NCI-H2029 (cell line): ENCODE measurements around the gene METTL23.
"Not testable (repeated sequence)": the region's sequence is repeated elsewhere in the genome, so short reads cannot be mapped to it uniquely, and the experiment has no call there.

ENCODE experiments used
- DNase-seq: peaks from one replicate; lab custom pipeline; 2025; lab: John Stamatoyannopoulos, UW

METTL23 gene

DNA sequence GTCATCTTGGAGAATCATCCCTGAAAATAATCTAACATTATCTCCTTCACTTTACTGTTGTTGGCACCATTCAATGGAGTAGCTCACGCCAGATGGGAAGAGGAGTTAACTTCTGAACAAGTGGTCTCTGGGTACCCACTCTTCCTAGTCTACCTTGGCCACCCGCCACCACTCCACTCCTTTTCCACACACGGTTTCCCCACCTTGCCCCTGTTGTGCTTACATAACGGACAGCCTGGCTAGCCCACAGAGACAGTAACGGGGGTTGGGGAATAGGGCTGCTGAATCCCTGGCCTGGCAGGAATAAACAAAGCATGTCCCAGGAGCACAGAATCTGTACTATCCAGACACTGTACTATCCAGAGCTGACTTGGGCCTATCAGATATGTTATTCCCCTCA, 12.3 kb upstream of the METTL23 start:
- no peak for DNase-seq

GRCh38 chr17:76714822-76715495, 11.7 kb upstream of the METTL23 start:
- DNase-seq = no peak

GRCh38 chr17:76715496-76715830, 11.2 kb upstream of the METTL23 start:
- DNase-seq = no peak

DNA sequence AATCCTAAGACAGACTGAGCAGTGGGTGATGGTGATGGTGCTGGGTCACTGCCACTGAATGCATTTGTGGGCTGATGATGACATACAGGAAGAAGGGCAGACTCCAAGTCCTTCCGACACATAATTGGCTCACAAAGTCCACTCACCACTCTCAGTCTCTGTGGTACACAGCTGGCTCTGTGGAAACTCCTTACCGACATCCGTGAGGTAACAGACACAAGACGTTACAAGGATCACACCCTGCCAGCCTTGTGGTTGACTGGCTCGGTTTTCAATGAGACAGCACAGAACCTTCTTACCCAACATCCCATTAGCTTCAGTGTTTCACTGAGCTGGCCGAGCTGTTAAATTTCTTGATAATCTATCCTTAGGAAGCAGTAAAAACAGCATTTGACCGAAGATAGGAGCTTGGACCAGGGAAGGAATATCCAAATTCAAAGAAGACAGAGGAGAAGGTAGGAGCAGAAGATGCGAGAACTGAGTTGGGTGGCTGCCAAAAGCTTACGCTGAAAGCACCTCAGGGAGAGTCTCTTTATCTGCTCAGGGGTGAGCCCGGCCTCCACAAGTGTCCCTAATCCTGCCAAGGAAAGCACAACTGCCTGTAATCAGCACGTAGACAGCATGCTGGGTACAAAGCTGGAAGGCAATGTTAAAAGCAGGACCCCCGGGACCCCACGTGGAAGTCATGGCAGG, 10.3 kb upstream of the METTL23 start:
- no peak for DNase-seq

DNA sequence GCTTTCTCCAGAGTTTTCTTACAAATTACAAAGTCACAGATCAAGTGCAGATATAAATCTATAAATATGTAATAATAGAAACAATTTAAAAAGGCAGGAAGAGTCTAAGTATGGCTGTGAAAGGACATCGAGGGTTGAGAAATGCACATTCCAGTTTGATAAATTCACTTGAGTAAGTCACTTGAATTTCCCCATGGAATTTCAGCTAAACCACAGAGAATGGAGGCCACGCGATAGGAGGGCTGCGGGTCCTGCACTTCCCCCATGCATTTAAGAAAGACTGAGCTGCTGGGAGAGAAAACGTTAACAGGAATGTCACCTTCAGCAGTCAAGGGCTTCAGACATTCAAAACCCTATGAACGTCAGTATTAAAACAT, 9.8 kb upstream of the METTL23 start:
- DNase-seq = no peak

DNA sequence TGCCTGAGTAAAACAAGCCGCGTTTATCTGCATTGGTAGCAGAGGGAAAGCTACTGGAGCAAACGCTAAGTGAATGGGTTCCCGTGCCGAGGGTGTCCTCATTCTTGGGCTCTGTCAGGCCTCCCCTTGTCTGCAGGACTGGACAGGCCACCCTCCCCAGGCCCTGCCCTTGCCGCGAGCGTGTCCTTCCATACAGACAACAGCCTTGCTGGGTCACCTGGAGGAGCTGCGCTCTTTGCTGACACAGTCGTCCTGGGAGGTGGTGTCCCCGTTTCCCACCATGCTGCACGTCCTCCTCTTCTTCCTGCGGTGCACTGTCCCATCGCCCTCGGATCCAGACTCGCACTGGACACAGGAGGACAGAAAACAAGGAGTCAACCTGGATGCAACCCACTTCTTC, 8.1 kb upstream of the METTL23 start:
- no peak for DNase-seq

- no peak for DNase-seq
These were observed 6.4 kb upstream of the METTL23 start for GRCh38 chr17:76720211-76720610.

DNA sequence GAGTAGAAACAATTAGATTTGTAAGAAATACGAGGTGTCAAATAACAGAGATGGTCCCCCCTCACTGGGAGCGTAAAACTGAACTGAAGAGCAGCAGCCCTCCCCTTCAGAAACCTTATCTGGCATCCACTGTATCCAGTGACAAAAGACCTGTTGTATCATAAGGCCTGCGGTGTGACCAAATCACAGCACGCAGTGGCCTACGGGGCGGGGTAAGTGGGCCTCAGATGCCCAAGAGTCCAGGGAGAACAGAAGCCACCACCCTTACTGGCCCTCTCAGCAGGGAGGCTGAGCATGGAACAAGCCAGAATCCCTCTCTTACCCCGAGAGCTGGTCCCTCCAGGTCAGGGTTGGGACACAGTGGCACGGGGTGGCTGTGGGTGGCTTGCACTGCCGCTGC, 5.7 kb upstream of the METTL23 start:
- DNase-seq = no peak

DNA sequence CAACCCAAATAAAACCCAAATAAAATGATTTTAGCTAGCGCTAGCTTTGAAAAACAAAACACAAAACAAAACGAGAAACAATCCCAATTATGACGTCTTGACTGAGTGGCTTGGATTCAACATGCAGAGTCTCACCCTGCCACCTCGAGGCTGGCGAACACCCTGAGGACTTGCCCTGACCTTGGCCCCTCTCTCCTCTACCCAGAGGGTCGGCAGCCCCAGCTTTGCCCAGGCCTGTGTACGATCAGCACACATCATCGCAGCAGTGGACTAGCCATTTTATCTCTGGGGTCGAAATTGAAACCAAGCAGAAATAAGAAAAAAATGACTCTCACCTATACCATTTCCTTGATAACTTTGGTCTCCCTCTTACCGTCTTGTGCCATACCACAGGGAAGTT, 5.2 kb upstream of the METTL23 start:
- DNase-seq = no peak

DNA sequence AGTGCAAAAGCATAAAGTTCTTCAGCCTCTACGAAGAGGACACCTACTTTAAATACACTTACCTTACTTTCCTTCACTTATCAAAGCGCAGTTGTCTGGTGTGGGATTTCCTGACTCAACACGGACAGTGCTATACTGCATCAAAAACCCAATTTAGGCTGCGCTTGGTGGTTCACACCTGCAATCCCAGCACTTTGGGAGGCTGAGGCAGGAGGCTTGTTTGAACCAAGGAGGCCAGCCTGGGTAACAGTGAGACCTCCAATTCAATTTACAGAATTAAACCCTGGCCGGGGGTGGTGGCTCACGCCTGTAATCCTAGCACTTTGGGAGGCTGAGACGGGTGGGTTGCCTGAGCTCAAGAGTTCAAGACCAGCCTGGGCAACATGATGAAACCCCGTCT, 4.4 kb upstream of the METTL23 start:
- no peak for DNase-seq

- DNase-seq = not testable (repeated sequence)
These were observed 3.7 kb upstream of the METTL23 start for GRCh38 chr17:76722977-76723376.

DNA sequence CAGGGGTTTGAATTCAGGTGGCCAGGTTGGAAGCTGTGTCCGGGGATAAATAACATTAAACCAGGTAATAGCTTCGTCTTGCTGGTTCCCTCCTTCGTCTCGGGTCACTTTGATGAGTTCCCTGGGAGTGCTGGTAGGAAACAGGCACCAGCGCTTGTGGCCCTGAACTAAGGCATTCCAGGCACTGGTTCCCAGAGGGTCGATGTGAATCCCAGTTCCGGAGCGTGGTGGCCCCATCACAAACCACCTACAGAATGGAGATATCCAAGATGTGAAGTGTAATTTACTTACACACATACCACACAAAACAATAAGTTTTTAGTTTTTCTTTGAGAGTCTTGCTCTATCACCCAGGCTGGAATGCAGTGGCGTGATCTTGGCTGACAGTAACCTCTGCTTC, 2.8 kb upstream of the METTL23 start:
- DNase-seq = no peak

DNA sequence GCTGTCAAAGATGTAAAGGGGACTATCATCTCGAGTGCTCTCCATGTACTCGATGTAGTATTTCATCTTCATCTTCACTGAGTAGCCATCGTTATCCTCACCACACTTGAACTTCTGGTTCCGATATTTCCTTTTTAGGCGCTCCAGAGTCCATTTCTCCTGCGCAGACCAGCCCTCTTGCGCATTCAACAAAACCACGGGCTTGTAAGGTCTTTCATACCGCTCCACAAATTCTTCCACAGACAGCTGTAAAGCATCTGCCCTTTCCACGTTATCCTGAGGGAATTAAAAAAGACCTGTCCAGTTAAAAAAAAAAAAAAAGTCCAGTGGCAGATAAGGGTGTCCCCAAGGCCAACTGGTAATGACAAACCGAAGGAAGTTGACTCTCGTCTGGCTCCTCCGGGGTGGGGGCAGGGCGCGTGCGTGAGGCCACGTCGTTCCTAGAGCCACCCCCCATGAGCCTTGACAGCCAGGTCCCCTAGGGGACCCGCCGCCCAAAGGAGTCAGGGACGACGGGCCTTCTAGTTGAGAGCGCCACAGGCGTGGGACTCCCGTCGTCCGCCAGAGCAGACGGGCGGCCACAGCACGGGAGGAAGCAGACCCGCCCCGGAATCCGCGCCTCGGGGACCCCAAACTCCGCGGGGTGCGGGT, 934 bp upstream of the METTL23 start:
- DNase-seq = no peak

DNA sequence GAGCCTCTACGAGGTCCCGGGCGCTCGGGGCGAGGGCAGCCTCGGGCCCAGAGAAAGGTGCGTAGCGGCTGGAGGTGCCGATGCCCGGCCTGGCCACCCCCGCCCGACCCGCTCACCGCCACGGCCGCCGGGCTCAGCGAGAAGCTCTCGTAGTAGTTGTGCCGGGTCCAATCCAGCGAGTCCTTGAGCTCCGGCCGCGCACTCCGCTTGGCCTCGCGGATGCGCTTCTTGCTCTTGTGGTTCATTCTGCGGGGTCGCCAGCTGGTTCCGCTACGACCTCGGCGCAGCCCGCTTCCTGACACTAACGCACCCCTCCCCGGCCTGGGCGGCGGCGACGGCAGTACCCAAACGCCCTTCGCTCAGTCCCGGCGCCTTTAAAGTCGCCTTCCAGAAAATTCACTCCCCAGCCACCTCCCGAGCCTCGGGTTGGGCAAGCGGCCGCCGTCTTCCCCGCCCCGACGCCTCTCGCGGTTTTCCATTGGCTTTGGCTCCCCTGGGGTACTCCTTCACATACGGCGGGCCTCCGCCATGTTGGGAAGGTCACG, 336 bp upstream of the METTL23 start, which contains the start of gene JMJD6:
TSS of gene JMJD6 (minus strand) at position 376 of the 545 bp plus-strand sequence. CDS start at position 245, 131 bp downstream.
- peak; percentile 85 for DNase-seq

DNA sequence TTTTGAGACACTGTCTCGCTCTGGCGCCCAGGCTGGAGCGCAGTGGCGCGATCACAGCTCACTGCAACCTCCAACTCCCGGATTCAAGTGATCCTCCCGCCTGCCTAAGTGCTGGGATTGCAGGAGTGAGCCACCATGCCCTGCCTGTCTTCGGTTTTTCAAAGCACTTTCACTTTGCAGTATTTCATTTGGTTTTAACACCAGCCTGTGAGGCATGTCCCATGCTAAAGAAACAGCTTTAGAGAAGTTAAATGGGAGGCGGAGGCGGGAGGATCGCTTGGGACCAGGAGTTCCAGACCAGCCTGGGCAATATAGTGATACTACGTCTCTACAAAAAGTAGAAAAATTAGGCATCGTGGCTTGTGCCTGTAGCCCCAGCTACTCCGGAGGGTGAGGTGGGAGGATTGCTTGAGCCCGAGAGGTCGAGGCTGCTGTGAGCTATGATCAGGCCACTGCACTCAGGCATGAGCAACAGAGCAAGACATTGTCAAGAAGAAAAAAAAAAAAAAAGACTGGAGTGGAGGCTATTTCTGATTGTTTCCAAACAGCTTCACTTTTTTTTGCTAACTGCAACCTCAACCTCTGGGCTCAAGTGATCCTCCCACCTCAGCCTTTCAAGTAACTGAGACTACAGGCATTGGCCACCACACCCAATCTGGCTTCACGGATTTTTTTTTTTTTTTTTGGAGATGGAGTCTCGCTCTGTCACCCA, 1.3 kb downstream of the METTL23 start:
- no peak for DNase-seq

GRCh38 chr17:76731800-76732733, 5.4 kb downstream of the METTL23 start:
- DNase-seq = not testable (repeated sequence)

- DNase-seq = no peak
These were observed 6.3 kb downstream of the METTL23 start for GRCh38 chr17:76732734-76733617.

GRCh38 chr17:76733618-76733957, 6.9 kb downstream of the METTL23 start:
- no peak for DNase-seq

GRCh38 chr17:76734080-76734840, 7.6 kb downstream of the METTL23 start:
- no peak for DNase-seq

- DNase-seq = no peak
These were observed 8.4 kb downstream of the METTL23 start for GRCh38 chr17:76735006-76735405.
